Subcutaneous abdominal adipose tissue (tissue), 5 donors: Measurements from ENCODE around the gene PAQR4.

Experiments used
- H3K27ac ChIP-seq: one replicate; pipeline ENCODE4 v1.7.0; 2013; ENCODE audit warnings: low read depth, mild to moderate bottlenecking, inconsistent platforms, low read length, moderate library complexity
- H3K27me3 ChIP-seq, 5 donors: one replicate each; pipeline ENCODE4 v1.7.0; 2013; ENCODE audit warnings: low read length in 5 of 5, inconsistent platforms in 1 of 5; ENCODE audit not compliant: control insufficient read depth in 5 of 5, insufficient read depth in 4 of 5
- H3K36me3 ChIP-seq, 5 donors: one replicate each; pipeline ENCODE4 v1.7.0; 2013; ENCODE audit warnings: low read length in 5 of 5; ENCODE audit not compliant: control insufficient read depth in 5 of 5, insufficient read depth in 5 of 5
- H3K4me1 ChIP-seq, 5 donors: one replicate each; pipeline ENCODE4 v1.7.0; 2013; ENCODE audit warnings: low read length in 5 of 5, mild to moderate bottlenecking in 3 of 5, moderate library complexity in 1 of 5; ENCODE audit not compliant: control insufficient read depth in 5 of 5, insufficient read depth in 5 of 5
- H3K4me3 ChIP-seq, 5 donors: one replicate each; pipeline ENCODE4 v1.7.0; 2013; ENCODE audit warnings: low read length in 5 of 5, low read depth in 1 of 5
- H3K9ac ChIP-seq, 5 donors: one replicate each; pipeline ENCODE4 v1.7.0; 2013; ENCODE audit warnings: low read length in 5 of 5, mild to moderate bottlenecking in 4 of 5, moderate library complexity in 3 of 5
- H3K9me3 ChIP-seq, 5 donors: one replicate each; pipeline ENCODE4 v1.7.0; 2013; ENCODE audit warnings: low read length in 5 of 5; ENCODE audit not compliant: control insufficient read depth in 5 of 5
- donor health status: healthy.
- donor health status: healthy.
- donor health status: healthy.
- donor health status: healthy.
- donor health status: healthy.

PAQR4 gene

DNA sequence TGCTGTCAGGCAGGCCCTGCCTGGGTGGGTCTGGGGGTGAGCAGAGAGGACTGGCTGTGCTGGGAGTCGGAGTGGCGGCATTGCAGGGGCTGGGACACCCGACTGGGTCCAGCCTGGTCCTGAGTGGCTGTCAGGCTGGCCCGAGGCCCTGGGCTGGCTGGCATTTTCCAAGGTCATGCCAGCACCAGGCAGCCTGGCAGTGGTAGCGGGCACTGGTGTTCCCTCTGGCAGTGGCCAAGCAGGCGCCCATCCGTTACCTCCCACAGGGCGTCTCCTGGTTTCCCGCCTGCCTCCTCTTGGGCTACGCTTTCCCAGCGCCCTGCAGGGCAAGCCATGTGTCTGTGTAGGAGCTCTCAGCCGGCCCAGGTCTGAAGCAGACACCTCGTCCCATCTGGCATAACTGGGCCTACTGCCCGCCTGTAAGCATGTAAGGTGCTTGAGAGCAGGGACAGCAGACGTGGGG is 16.8 kb downstream of the PAQR4 start:
- Histone ChIP-seq H3K4me3 (no peak overlapping the region), H3K27me3 (peaks cover 0 to 18% (median 4%) of the 10 kb centered on the region in 5 donors), H3K9me3 (no peaks in the 10 kb centered on the region), H3K27ac (no peak overlapping the region), H3K9ac (peak overlapping the region in 1 of 5 donors; percentile 20), H3K4me1 (peaks cover 0 to 23% (median 14%) of the 10 kb centered on the region in 5 donors), H3K36me3 (no peaks in the 10 kb centered on the region)

GRCh38 chr16:2986623-2987188 is 17.6 kb downstream of the PAQR4 start:
- H3K36me3 ChIP-seq = no peaks in the 10 kb centered on the region
- H3K9me3 ChIP-seq = no peaks in the 10 kb centered on the region
- H3K9ac ChIP-seq = no peak overlapping the region
- H3K4me3 ChIP-seq = no peak overlapping the region
- H3K27me3 ChIP-seq = peaks cover 0 to 18% (median 4%) of the 10 kb centered on the region in 5 donors
- no peak overlapping the region for H3K27ac ChIP-seq
- peaks cover 0 to 22% (median 13%) of the 10 kb centered on the region in 5 donors for H3K4me1 ChIP-seq

DNA sequence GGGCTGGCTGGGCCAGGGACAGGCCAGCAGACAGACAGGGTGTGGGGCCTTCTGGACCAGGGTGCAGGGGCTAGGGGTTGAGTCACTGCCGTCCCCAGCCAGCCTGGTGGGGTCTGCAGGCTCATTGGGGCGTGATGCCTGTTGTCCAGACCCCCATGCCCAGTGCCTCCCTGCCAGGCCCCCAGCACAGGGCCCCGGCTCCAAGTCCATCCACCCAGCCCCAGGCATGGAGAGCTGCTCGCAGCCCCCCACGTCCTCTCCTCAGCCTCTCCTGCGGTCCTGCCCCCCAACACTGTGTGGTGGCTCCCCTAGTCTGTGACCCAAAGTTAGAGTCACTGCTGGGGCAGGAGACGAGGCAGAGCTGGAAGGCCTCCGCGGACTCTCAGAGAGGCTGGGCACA is 18.1 kb downstream of the PAQR4 start:
- Histone ChIP-seq H3K27ac (no peak overlapping the region), H3K4me3 (no peak overlapping the region), H3K9me3 (no peaks in the 10 kb centered on the region), H3K4me1 (peaks cover 0 to 28% (median 19%) of the 10 kb centered on the region in 5 donors), H3K36me3 (no peaks in the 10 kb centered on the region), H3K9ac (no peak overlapping the region), H3K27me3 (peaks cover 0 to 18% (median 4%) of the 10 kb centered on the region in 5 donors)

DNA sequence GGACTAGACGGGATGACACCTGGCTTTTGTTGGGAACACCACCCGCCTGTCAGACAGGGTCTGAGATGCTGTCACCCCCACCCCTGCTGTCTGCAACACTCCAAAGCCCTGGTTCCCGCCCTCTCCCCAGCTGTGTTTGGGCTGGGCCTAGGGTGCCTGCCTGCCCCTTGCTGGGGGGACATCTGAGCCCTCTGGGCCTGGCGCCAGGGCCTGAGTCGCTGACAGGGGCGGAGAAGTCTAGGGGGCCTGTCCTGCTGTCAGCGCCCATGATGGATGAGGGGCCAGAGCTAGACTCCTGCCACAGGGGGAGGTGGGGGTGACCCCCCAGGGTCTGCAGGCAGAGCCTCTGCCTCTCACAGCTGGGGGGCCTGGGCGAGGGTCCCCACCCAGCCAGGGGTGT is 18.7 kb downstream of the PAQR4 start:
- no peak overlapping the region for H3K9ac ChIP-seq
- H3K9me3 ChIP-seq = no peaks in the 10 kb centered on the region
- H3K27ac ChIP-seq = no peak overlapping the region
- no peak overlapping the region for H3K4me3 ChIP-seq
- H3K27me3 ChIP-seq = peaks cover 0 to 18% (median 4%) of the 10 kb centered on the region in 5 donors
- H3K36me3 ChIP-seq = no peaks in the 10 kb centered on the region
- H3K4me1 ChIP-seq = peaks cover 0 to 33% (median 25%) of the 10 kb centered on the region in 5 donors

DNA sequence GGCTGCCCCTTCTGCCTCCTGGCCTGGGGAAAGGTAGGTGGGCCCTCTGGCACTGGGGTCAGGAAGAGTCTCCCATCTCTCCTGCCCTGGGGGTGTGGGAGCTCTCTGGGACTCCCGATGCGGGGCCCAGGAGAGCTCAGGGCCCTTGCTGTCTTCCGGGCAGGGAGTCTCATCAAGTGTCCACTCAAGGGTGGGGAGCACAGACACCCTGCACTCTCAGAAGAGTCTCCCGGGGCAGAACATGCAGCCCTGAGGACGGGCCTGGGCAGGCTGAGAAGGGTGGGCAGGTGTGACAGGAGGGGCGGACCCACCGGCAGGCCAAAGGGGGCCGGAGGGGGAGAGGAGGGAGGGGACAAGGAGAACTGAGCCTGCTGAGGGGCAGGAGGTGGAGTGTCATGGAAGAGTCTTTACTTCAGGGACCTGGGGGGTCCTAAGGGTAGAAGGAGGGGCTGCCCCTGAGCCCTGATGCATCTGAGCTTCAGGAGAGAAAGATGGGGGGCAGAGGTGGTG is 19.5 kb downstream of the PAQR4 start:
- no peak overlapping the region for H3K4me3 ChIP-seq
- no peak overlapping the region for H3K9ac ChIP-seq
- H3K27ac ChIP-seq = no peak overlapping the region
- H3K9me3 ChIP-seq = no peaks in the 10 kb centered on the region
- H3K27me3 ChIP-seq = peaks cover 0 to 18% (median 4%) of the 10 kb centered on the region in 5 donors
- H3K36me3 ChIP-seq = no peaks in the 10 kb centered on the region
- peaks cover 0 to 32% (median 24%) of the 10 kb centered on the region in 5 donors for H3K4me1 ChIP-seq

DNA sequence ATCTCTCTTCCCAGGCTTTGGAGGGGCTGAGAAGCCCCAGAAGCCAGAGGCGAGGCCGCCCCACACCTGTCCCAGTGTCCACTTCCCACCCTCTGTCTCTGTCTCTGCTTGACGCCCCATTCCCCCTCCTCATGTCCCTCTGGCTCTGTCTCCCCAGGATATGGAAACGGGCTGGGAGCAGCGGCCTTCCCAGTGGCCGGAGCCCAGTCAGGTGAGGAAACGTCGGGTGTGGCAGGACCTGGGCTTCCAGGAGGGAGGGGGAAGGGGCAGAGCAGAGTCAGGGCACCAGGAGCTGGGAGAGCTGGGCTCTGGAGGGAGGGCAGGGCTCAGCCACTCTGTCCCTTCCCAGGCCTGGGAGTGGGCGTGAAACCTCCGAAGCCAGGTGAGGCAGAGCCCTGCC is 21.7 kb downstream of the PAQR4 start:
- peaks cover 0 to 18% (median 4%) of the 10 kb centered on the region in 5 donors for H3K27me3 ChIP-seq
- H3K27ac ChIP-seq = no peak overlapping the region
- peaks cover 0 to 19% (median 16%) of the 10 kb centered on the region in 5 donors for H3K4me1 ChIP-seq
- H3K9ac ChIP-seq = no peak overlapping the region
- H3K36me3 ChIP-seq = no peaks in the 10 kb centered on the region
- H3K4me3 ChIP-seq = no peak overlapping the region
- H3K9me3 ChIP-seq = no peaks in the 10 kb centered on the region

DNA sequence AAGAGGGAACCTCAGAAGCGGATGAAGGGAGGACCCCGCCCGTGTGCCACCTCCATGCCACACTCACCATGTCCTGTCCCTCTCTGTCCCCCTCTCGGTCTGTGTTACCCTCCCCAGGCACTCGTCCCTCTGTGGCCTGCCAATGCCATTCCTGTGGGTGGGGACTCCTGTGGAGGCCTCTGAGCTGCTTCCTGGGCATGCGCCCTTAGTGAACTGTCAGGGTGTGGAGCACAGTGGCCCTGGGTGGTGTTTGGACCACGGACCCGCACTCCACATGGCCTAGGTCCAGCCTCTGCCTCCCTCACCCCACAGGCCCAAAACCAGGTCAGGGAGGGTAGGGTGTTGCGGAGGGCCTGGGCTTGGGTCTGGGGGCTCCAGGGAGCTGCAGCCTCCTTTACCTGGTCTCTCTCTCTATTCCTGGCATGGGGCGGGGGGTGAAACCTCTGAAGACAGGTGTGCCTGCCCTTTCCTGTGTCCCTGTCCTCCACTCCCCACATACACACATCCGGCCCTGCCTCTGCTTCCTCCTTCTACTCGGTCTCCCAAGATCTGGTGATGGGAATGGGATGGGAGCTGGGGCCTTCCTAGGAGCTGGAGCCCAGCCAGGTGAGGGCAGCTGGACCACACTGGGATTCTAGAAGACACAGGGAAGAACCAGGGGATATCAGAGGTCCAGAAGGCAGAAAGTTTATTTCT is 22.6 kb downstream of the PAQR4 start:
- Histone ChIP-seq H3K4me1 (peaks cover 0 to 16% (median 15%) of the 10 kb centered on the region in 5 donors), H3K9me3 (no peaks in the 10 kb centered on the region), H3K4me3 (no peak overlapping the region), H3K36me3 (no peaks in the 10 kb centered on the region), H3K27ac (no peak overlapping the region), H3K27me3 (peaks cover 0 to 20% (median 4%) of the 10 kb centered on the region in 5 donors), H3K9ac (no peak overlapping the region)

GRCh38 chr16:2992383-2993081 is 23.4 kb downstream of the PAQR4 start:
- no peak overlapping the region for H3K9ac ChIP-seq
- H3K36me3 ChIP-seq = no peaks in the 10 kb centered on the region
- H3K4me3 ChIP-seq = no peak overlapping the region
- peaks cover 0 to 18% (median 3%) of the 10 kb centered on the region in 5 donors for H3K27me3 ChIP-seq
- H3K4me1 ChIP-seq = peaks cover 0 to 16% (median 15%) of the 10 kb centered on the region in 5 donors
- no peaks in the 10 kb centered on the region for H3K9me3 ChIP-seq
- H3K27ac ChIP-seq = no peak overlapping the region

DNA sequence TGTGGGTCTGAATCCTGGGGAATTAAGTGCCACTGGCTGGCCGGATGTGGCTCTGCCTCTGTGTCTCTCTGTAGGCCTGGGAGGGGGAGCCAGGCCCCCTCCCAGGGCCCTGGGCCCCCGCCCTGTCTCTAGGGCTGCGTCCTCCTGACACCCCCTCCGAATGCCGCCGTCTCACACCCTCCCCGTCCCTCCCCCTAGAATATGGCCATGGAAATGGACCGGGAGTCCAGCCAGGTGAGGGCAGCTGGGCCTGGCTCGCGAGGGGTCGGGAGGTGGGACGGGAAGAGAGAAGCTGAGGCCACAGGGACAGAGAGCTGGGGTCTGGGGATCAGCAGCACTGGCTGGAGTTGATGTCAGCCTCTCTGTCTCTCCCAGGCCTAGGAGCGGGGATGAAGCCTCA is 27.1 kb downstream of the PAQR4 start:
- no peak overlapping the region for H3K27ac ChIP-seq
- H3K9me3 ChIP-seq = no peaks in the 10 kb centered on the region
- no peak overlapping the region for H3K9ac ChIP-seq
- peaks cover 0 to 16% (median 15%) of the 10 kb centered on the region in 5 donors for H3K4me1 ChIP-seq
- no peak overlapping the region for H3K4me3 ChIP-seq
- H3K27me3 ChIP-seq = peaks cover 3 to 14% (median 4%) of the 10 kb centered on the region in 5 donors
- H3K36me3 ChIP-seq = no peaks in the 10 kb centered on the region

GRCh38 chr16:2999929-3000328 is 30.8 kb downstream of the PAQR4 start:
- Histone ChIP-seq H3K9ac (no peak overlapping the region), H3K4me3 (no peak overlapping the region), H3K4me1 (peaks cover 0 to 7% (median 3%) of the 10 kb centered on the region in 5 donors), H3K27ac (no peak overlapping the region), H3K9me3 (no peaks in the 10 kb centered on the region), H3K36me3 (no peaks in the 10 kb centered on the region), H3K27me3 (peaks cover 3 to 17% (median 6%) of the 10 kb centered on the region in 5 donors)
